HTR-8/SVneo (cell line): ENCODE measurements around the gene NEK6.

Experiments
- DNase-seq: peaks from one replicate; pipeline ENCODE4 v3.0.0; 2011; ENCODE audit warnings: low spot score, mixed read lengths; ENCODE audit not compliant: insufficient read length
- FAIRE-seq: peaks from 2 replicates; lab custom pipeline; 2011; peaks lifted over from hg19 to GRCh38; lab: Jason Lieb, UNC

Gene NEK6

GRCh38 chr9:124332361-124333202 lies 74.8 kb downstream of the NEK6 start:
- DNase-seq (no peak), FAIRE-seq (no peak)

GRCh38 chr9:124333203-124333579 lies 75.4 kb downstream of the NEK6 start:
- DNase-seq (no peak), FAIRE-seq (no peak)

- DNase-seq (no peak), FAIRE-seq (no peak)
Measured at GRCh38 chr9:124334568-124335319, 77.0 kb downstream of the NEK6 start.

- DNase-seq (no peak), FAIRE-seq (no peak)
Measured at GRCh38 chr9:124335320-124335707, 77.6 kb downstream of the NEK6 start.

- FAIRE-seq (no peak), DNase-seq (no peak)
Measured at GRCh38 chr9:124337562-124337961, 79.8 kb downstream of the NEK6 start.

GRCh38 chr9:124339603-124340146 lies 81.9 kb downstream of the NEK6 start:
- FAIRE-seq (no peak), DNase-seq (no peak)

GRCh38 chr9:124340219-124341069 lies 82.7 kb downstream of the NEK6 start:
- FAIRE-seq = no peak
- no peak for DNase-seq

- DNase-seq = no peak
- FAIRE-seq = no peak
Measured at GRCh38 chr9:124341455-124342170, 83.9 kb downstream of the NEK6 start.

GRCh38 chr9:124342402-124342775 lies 84.6 kb downstream of the NEK6 start:
- DNase-seq (no peak), FAIRE-seq (no peak)

GRCh38 chr9:124342776-124343485 lies 85.2 kb downstream of the NEK6 start:
- peak; percentile 94 for FAIRE-seq
- peak; percentile 91 for DNase-seq

- no peak for DNase-seq
- no peak for FAIRE-seq
Measured at GRCh38 chr9:124343533-124344290, 86.0 kb downstream of the NEK6 start.

GRCh38 chr9:124344291-124345050 lies 86.7 kb downstream of the NEK6 start:
- FAIRE-seq = no peak
- no peak for DNase-seq

GRCh38 chr9:124345063-124345462 lies 87.3 kb downstream of the NEK6 start:
- no peak for FAIRE-seq

GRCh38 chr9:124345751-124346281 lies 88.1 kb downstream of the NEK6 start:
- DNase-seq = no peak
- FAIRE-seq = no peak

More at GRCh38 chr9:124345063-124345462, 87.3 kb downstream of the NEK6 start:
- no peak for DNase-seq

GRCh38 chr9:124346347-124347163 lies 88.8 kb downstream of the NEK6 start:
- no peak for FAIRE-seq
- no peak for DNase-seq

- no peak for DNase-seq
Measured at GRCh38 chr9:124347206-124347967, 89.6 kb downstream of the NEK6 start.

More at GRCh38 chr9:124347206-124347967, 89.6 kb downstream of the NEK6 start:
- FAIRE-seq = no peak
